K562 (cell line): Measurements from ENCODE around the gene DCTN2. TPM values are rescaled to one million over a fixed set of nuclear protein-coding genes. Genes with fewer than 3 reads are reported as not detected.

Source experiments
- ATF7 ChIP-seq: fragments of 450-650 bp; IDR thresholded peaks from 2 replicates; pipeline ENCODE4 v1.7.1; 2014; ENCODE audit warnings: mild to moderate bottlenecking, moderate library complexity
- CBX1 ChIP-seq: sonication (generic); IDR thresholded peaks from 2 replicates; pipeline ENCODE4 v1.6.1; 2016; ENCODE audit warnings: antibody characterized with exemption, low read depth, mild to moderate bottlenecking
- MAZ ChIP-seq, 2 experiments: fragments of 450-650 bp in 1 of 2; sonication (generic) in 1 of 2; formaldehyde crosslinking; IDR thresholded peaks in 1 of 2; conservative IDR thresholded peaks in 1 of 2; 2 replicates each; pipeline versions ENCODE4 v1.4.0 to v1.5.0; 2020; ENCODE audit warnings: mild to moderate bottlenecking in 1 of 2, missing genetic modification reagents in 1 of 2
- MYNN ChIP-seq, 2 experiments: sonication (generic); formaldehyde crosslinking in 1 of 2; IDR thresholded peaks; 2 replicates each; pipeline versions ENCODE4 v1.5.0 to v1.6.1; 2016 to 2020; ENCODE audit warnings: antibody characterized with exemption in 1 of 2, missing genetic modification reagents in 1 of 2
- NONO ChIP-seq, 2 experiments: fragments of 200-400 bp in 1 of 2; fragments of 450-650 bp in 1 of 2; formaldehyde crosslinking in 1 of 2; IDR thresholded peaks; 2 replicates each; pipeline ENCODE4 v1.6.1; 2017; ENCODE audit warnings: low read depth in 2 of 2, mild to moderate bottlenecking in 2 of 2, moderate library complexity in 2 of 2, low read length in 1 of 2
- POLR2G ChIP-seq: fragments of 200-400 bp; formaldehyde crosslinking; IDR thresholded peaks from 2 replicates; pipeline ENCODE4 v1.6.1; 2017; ENCODE audit warnings: low read depth, mild to moderate bottlenecking, antibody characterized with exemption, low read length, moderate library complexity
- PTBP1 ChIP-seq: fragments of 200-400 bp; formaldehyde crosslinking; IDR thresholded peaks from 2 replicates; pipeline ENCODE4 v1.6.1; 2017; ENCODE audit warnings: low read depth, low read length
- PTTG1 ChIP-seq: fragments of 450-650 bp; IDR thresholded peaks from 2 replicates; pipeline ENCODE4 v1.6.1; 2016; ENCODE audit warnings: low read depth, mild to moderate bottlenecking, missing genetic modification characterization, missing compliant biosample characterization
- RBBP5 ChIP-seq: fragments of 200-600 bp; sonication (generic); IDR thresholded peaks from 2 replicates; pipeline ENCODE4 v1.6.1; 2012; ENCODE audit warnings: borderline replicate concordance, mild to moderate bottlenecking, low read length, control low read depth, inconsistent platforms; ENCODE audit not compliant: insufficient read depth, poor library complexity, severe bottlenecking
- RCOR1 ChIP-seq, 2 experiments: IDR thresholded peaks; 2 replicates each; pipeline ENCODE4 v1.6.1; 2012; ENCODE audit warnings: low read depth in 2 of 2, low read length in 2 of 2, borderline replicate concordance in 1 of 2, improper control_type of control experiment in 1 of 2
- SETDB1 ChIP-seq: IDR thresholded peaks from one replicate; pipeline ENCODE4 v1.6.1; 2012; ENCODE audit warnings: low read length, control low read depth, inconsistent platforms
- ZBTB17 ChIP-seq: fragments of 450-650 bp; formaldehyde crosslinking; IDR thresholded peaks from 2 replicates; pipeline ENCODE4 v1.4.0; 2020; ENCODE audit warnings: mild to moderate bottlenecking
- ZNF311 ChIP-seq: fragments of 250-450 bp; sonication (Bioruptor Pico); IDR thresholded peaks from 2 replicates; pipeline ENCODE4 v1.4.0; 2020; ENCODE audit warnings: mild to moderate bottlenecking, moderate library complexity
- ZSCAN32 ChIP-seq: fragments of 450-650 bp; formaldehyde crosslinking; IDR thresholded peaks from 2 replicates; pipeline ENCODE4 v1.4.0; 2020; ENCODE audit warnings: mild to moderate bottlenecking, moderate library complexity
- polyA plus RNA-seq, 8 experiments: library from polyadenylated mRNA; depleted of rRNA in 4 of 8; stranded (reverse) in 5 of 8; unstranded in 3 of 8; fragments of >200 nt; fragmentation: Nextera tagmentation in 2 of 8; fragmentation: Illumina TruSeq in 1 of 8; extraction: Ambion mirVana in 2 of 8; extraction: Trizol in 1 of 8; gene quantifications; 2 replicates each; pipeline versions ENCODE4 v1.2.1 to v1.2.3, GENCODE V29; 2011 to 2014; ENCODE audit warnings: inconsistent platforms in 1 of 8, missing spikeins in 1 of 8
- total RNA-seq, 7 experiments: library from RNA; depleted of rRNA in 6 of 7; stranded (reverse); fragments of >200 nt in 6 of 7; fragmentation: Illumina TruSeq in 2 of 7; extraction: Trizol in 2 of 7; gene quantifications; 2 replicates each; pipeline versions ENCODE4 v1.2.1 to v1.2.3, GENCODE V29; 2011 to 2021; ENCODE audit warnings: low replicate concordance in 1 of 7
- TF ChIP-seq, protein P1 (sequence below): sonication (generic); formaldehyde crosslinking; IDR thresholded peaks from 2 replicates; pipeline ENCODE4 v1.9.0; 2022; ENCODE audit warnings: mild to moderate bottlenecking, missing genetic modification reagents
- TF ChIP-seq, protein P2 (sequence below): fragments of 250-450 bp; sonication (Bioruptor Pico); IDR thresholded peaks from 2 replicates; pipeline ENCODE4 v1.8.0; 2021; ENCODE audit warnings: moderate library complexity, mild to moderate bottlenecking, inconsistent platforms
- TF ChIP-seq, protein P3 (sequence below): sonication (generic); formaldehyde crosslinking; IDR thresholded peaks from 2 replicates; pipeline ENCODE4 v1.8.0; 2023; ENCODE audit warnings: mild to moderate bottlenecking, missing genetic modification reagents
- TF ChIP-seq, protein P4 (sequence below), 2 experiments: fragments of 450-650 bp in 1 of 2; sonication (generic) in 1 of 2; formaldehyde crosslinking in 1 of 2; IDR thresholded peaks in 1 of 2; conservative IDR thresholded peaks in 1 of 2; 2 replicates each; pipeline versions ENCODE4 v1.6.1 to v1.8.1; 2016 to 2023; ENCODE audit warnings: mild to moderate bottlenecking in 2 of 2, moderate library complexity in 2 of 2, inconsistent platforms in 1 of 2, missing genetic modification reagents in 1 of 2

Gene DCTN2
- total and polyA plus RNA-seq, 9 of the 15 experiments (the other 6 are each of a cell fraction or from before 2014, with no cell fraction given): 43.6 to 270 (median 125) TPM

DNA sequence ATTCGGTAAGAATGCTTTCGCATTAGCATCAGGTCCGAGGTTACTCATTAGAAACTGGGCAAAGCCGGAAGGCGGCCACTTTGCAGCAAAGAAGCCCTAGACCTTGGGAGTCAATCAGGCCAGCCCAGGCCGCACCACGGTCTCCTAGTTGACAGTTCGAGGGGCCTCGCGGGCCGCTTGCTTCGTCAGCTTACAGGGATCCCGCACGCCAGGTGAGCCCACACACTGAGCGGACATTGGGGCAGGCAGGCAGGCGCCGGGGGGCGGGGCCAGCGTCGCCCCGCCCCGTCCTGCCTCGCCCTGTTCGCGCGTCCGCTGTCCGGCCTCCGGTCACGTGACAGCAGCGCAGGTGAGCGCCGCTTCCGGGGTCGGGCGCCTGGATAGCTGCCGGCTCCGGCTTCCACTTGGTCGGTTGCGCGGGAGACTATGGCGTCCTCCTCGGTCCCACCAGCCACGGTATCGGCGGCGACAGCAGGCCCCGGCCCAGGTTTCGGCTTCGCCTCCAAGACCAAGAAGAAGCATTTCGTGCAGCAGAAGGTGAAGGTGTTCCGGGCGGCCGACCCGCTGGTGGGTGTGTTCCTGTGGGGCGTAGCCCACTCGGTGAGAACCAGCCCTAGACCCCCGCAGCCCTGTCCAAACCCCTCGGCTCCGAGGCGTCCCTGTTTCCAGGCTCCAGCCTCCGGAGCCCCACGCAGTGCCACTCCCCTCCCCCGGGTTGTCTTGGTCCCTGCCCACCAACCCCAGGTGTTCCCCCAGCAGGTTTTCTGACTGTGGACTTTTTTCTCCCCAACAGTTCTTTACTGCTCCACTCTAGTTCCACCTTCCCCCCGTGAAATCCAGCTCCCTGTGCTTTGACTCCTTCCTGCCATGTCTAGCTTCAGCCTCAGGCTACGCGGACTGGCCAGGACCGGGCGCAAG, 44.1 kb upstream of the DCTN2 start, which contains the start of gene PIP4K2C (continued):
- TF ChIP-seq MAZ (CRISPR knock-in tag; conservative IDR thresholded peaks at IDR 0.05 in 1 of 2, IDR thresholded peaks at IDR 0.05 in 1 of 2): peak; percentile 48 to 78; a peak in 3 of 4 replicates
- no peak for TF ChIP-seq ZNF311
- no peak; the same call in 1 of the 2 replicates for TF ChIP-seq CBX1
- peak; percentile 90 for TF ChIP-seq POLR2G
- TF ChIP-seq RBBP5: peak; percentile 82
- TF ChIP-seq PTBP1: no peak
- no peak for TF ChIP-seq ZSCAN32 (CRISPR knock-in tag)
- TF ChIP-seq SETDB1: no peak
- TF ChIP-seq, protein P1, sequence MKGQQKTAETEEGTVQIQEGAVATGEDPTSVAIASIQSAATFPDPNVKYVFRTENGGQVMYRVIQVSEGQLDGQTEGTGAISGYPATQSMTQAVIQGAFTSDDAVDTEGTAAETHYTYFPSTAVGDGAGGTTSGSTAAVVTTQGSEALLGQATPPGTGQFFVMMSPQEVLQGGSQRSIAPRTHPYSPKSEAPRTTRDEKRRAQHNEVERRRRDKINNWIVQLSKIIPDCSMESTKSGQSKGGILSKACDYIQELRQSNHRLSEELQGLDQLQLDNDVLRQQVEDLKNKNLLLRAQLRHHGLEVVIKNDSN (CRISPR knock-in tag): peak; percentile 95
- 0 out of 2 replicates have a peak, but pooled peaks have one; percentile 32 for TF ChIP-seq ZBTB17 (CRISPR knock-in tag)
- TF ChIP-seq, protein P2, sequence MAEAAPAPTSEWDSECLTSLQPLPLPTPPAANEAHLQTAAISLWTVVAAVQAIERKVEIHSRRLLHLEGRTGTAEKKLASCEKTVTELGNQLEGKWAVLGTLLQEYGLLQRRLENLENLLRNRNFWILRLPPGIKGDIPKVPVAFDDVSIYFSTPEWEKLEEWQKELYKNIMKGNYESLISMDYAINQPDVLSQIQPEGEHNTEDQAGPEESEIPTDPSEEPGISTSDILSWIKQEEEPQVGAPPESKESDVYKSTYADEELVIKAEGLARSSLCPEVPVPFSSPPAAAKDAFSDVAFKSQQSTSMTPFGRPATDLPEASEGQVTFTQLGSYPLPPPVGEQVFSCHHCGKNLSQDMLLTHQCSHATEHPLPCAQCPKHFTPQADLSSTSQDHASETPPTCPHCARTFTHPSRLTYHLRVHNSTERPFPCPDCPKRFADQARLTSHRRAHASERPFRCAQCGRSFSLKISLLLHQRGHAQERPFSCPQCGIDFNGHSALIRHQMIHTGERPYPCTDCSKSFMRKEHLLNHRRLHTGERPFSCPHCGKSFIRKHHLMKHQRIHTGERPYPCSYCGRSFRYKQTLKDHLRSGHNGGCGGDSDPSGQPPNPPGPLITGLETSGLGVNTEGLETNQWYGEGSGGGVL: no peak
- TF ChIP-seq, protein P3, sequence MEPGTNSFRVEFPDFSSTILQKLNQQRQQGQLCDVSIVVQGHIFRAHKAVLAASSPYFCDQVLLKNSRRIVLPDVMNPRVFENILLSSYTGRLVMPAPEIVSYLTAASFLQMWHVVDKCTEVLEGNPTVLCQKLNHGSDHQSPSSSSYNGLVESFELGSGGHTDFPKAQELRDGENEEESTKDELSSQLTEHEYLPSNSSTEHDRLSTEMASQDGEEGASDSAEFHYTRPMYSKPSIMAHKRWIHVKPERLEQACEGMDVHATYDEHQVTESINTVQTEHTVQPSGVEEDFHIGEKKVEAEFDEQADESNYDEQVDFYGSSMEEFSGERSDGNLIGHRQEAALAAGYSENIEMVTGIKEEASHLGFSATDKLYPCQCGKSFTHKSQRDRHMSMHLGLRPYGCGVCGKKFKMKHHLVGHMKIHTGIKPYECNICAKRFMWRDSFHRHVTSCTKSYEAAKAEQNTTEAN (CRISPR knock-in tag): no peak; the same call in 1 of the 2 replicates
- TF ChIP-seq RCOR1 (IDR thresholded peaks at IDR 0.05; ENCODE audit: borderline replicate concordance in 1 of 2, low read depth in 2 of 2, low read length in 2 of 2): peak in 1 of 2 experiments; percentile 24; a peak in 1 of 4 replicates
- TF ChIP-seq NONO (IDR thresholded peaks at IDR 0.05; ENCODE audit: low read depth in 2 of 2, low read length in 1 of 2): 0 out of 4 replicates have a peak, but pooled peaks of 1 of the 2 experiments have one; percentile 31
- peak; percentile 51; the same call in 1 of the 2 replicates for TF ChIP-seq ATF7
- TF ChIP-seq PTTG1: no peak
- TF ChIP-seq, protein P4, sequence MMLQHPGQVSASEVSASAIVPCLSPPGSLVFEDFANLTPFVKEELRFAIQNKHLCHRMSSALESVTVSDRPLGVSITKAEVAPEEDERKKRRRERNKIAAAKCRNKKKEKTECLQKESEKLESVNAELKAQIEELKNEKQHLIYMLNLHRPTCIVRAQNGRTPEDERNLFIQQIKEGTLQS (IDR thresholded peaks at IDR 0.05): 0 out of 2 replicates have a peak, but pooled peaks have one; percentile 11
- TF ChIP-seq, protein P4 (CRISPR knock-in tag; conservative IDR thresholded peaks at IDR 0.05): no peak
- TF ChIP-seq MYNN (IDR thresholded peaks at IDR 0.05): no peak
- no peak for TF ChIP-seq MYNN (CRISPR knock-in tag; IDR thresholded peaks at IDR 0.05)
